Activated CD8-positive, alpha-beta memory T cell treated with anti-CD3 and anti-CD28 coated beads, Interleukin-2, amount 10 ng/mL, durations not matched to agents 7 days and 5 days (primary cell): Measurements from ENCODE around the gene ANKRD63. TPM values are rescaled to one million over a fixed set of nuclear protein-coding genes. Genes with fewer than 3 reads are reported as not detected.

ENCODE experiments used
- ATAC-seq: fragments of 150-1000 bp; cut with Tn5 transposase; one replicate; pipeline ENCODE4 v1.10.0; 2021; ENCODE audit warnings: moderate library complexity
- CTCF ChIA-PET: fragments of 350-600 bp; sonication (Branson Sonifier 250); formaldehyde crosslinking; loops from one replicate; lab custom pipeline; 2021; ENCODE audit warnings: antibody characterized with exemption; lab: Charles Lee
- DNase-seq: peaks from one replicate; pipeline ENCODE4 v3.0.0-alpha.2; 2020
- H3K27ac Mint-ChIP-seq: one replicate; pipeline ENCODE4 v1.8.0; 2021; ENCODE audit warnings: mild to moderate bottlenecking, mixed read lengths
- H3K27me3 Mint-ChIP-seq: one replicate; pipeline ENCODE4 v1.8.0; 2021; ENCODE audit warnings: mixed read lengths
- H3K36me3 Mint-ChIP-seq: one replicate; pipeline ENCODE4 v1.8.0; 2021; ENCODE audit warnings: mild to moderate bottlenecking, mixed read lengths
- H3K4me1 Mint-ChIP-seq: one replicate; pipeline ENCODE4 v1.8.0; 2021; ENCODE audit warnings: mixed read lengths
- H3K4me3 Mint-ChIP-seq: one replicate; pipeline ENCODE4 v1.8.0; 2021; ENCODE audit warnings: mild to moderate bottlenecking, moderate library complexity, mixed read lengths
- H3K9me3 Mint-ChIP-seq: one replicate; pipeline ENCODE4 v1.8.0; 2022; ENCODE audit warnings: low read depth, mixed read lengths
- total RNA-seq, 2 experiments: library from RNA; stranded (reverse); gene quantifications; one replicate each; pipeline ENCODE4 v1.2.3, GENCODE V29; 2021

Gene ANKRD63
- total RNA-seq, 2 experiments from 2014 or later: not detected

GRCh38 chr15:40239404-40239692 is 43.5 kb downstream of the ANKRD63 start:
- Mint-ChIP-seq H3K27me3 (peaks cover 28% of the 10 kb centered on the region), H3K27ac (no peak overlapping the region), H3K4me3 (no peak overlapping the region), H3K9me3 (no peaks in the 10 kb centered on the region), H3K36me3 (no peaks in the 10 kb centered on the region), H3K4me1 (peaks cover 18% of the 10 kb centered on the region)
- ATAC-seq (peak; percentile 9), DNase-seq (no peak)
- CTCF ChIA-PET: interaction anchor here (1.8 to 4.3 kb wide), 4 partner anchors 21 to 99 kb away, joined by 5 to 25 read pairs (median 9); no protein-coding TSS in a partner anchor

- no peak within 1 kb of the TSS for H3K4me3 Mint-ChIP-seq
- H3K9me3 Mint-ChIP-seq: no peaks in the 10 kb centered on the region
- CTCF ChIA-PET: interaction anchor here (1.3 to 4.3 kb wide), 5 partner anchors 11 to 99 kb away, joined by 4 to 25 read pairs (median 7); no protein-coding TSS in a partner anchor
- DNase-seq (no peak), ATAC-seq (peak; percentile 65)
- H3K27me3 Mint-ChIP-seq: peaks cover 28% of the 10 kb centered on the region
- H3K4me1 Mint-ChIP-seq: peaks cover 18% of the 10 kb centered on the region
- H3K36me3 Mint-ChIP-seq: no peaks in the 10 kb centered on the region
- no peak within 1 kb of the TSS for H3K27ac Mint-ChIP-seq
Measured at GRCh38 chr15:40238532-40239403, 44.1 kb downstream of the ANKRD63 start, which contains the start of gene PAK6. Gene PAK6, plus strand, starts transcription at chr15:40239063. Its CDS starts 25,723 bp downstream, at chr15:40264786.

- Mint-ChIP-seq H3K4me1 (peaks cover 12% of the 10 kb centered on the region), H3K36me3 (peaks cover 2% of the 10 kb centered on the region), H3K9me3 (no peaks in the 10 kb centered on the region), H3K27ac (no peak overlapping the region), H3K27me3 (peaks cover 25% of the 10 kb centered on the region), H3K4me3 (no peak overlapping the region)
- CTCF ChIA-PET: interaction anchor here (1.3 to 1.7 kb wide), 3 partner anchors 8 to 44 kb away, joined by 3 to 5 read pairs (median 3); no protein-coding TSS in a partner anchor
- DNase-seq: peak; percentile 35
- ATAC-seq: no peak
Measured at GRCh38 chr15:40235201-40235885, 47.5 kb downstream of the ANKRD63 start.

GRCh38 chr15:40234783-40235182 is 48.1 kb downstream of the ANKRD63 start:
- Mint-ChIP-seq H3K4me3 (no peak overlapping the region), H3K9me3 (no peaks in the 10 kb centered on the region), H3K4me1 (peaks cover 12% of the 10 kb centered on the region), H3K27me3 (peaks cover 21% of the 10 kb centered on the region), H3K36me3 (peaks cover 3% of the 10 kb centered on the region), H3K27ac (no peak overlapping the region)
- ATAC-seq (no peak), DNase-seq (peak; percentile 23)
- CTCF ChIA-PET: interaction anchor here (1.5 to 1.7 kb wide), 2 partner anchors 17 to 44 kb away, joined by 3 to 5 read pairs; no protein-coding TSS in a partner anchor

GRCh38 chr15:40233727-40234577 is 48.9 kb downstream of the ANKRD63 start:
- H3K9me3 Mint-ChIP-seq: no peaks in the 10 kb centered on the region
- H3K27ac Mint-ChIP-seq: no peak overlapping the region
- ATAC-seq (no peak), DNase-seq (peak; percentile 36)
- H3K36me3 Mint-ChIP-seq: peaks cover 3% of the 10 kb centered on the region
- H3K27me3 Mint-ChIP-seq: peaks cover 14% of the 10 kb centered on the region
- CTCF ChIA-PET: interaction anchor here (1.8 kb wide), 1 partner anchor 40 kb away, joined by 6 read pairs; no protein-coding TSS in a partner anchor
- H3K4me1 Mint-ChIP-seq: peaks cover 12% of the 10 kb centered on the region
- no peak overlapping the region for H3K4me3 Mint-ChIP-seq

GRCh38 chr15:40232625-40233070 is 50.2 kb downstream of the ANKRD63 start:
- ATAC-seq (no peak), DNase-seq (no peak)
- H3K27me3 Mint-ChIP-seq: peaks cover 2% of the 10 kb centered on the region
- H3K9me3 Mint-ChIP-seq: no peaks in the 10 kb centered on the region
- no peak overlapping the region for H3K27ac Mint-ChIP-seq
- peaks cover 3% of the 10 kb centered on the region for H3K36me3 Mint-ChIP-seq
- H3K4me1 Mint-ChIP-seq: peaks cover 4% of the 10 kb centered on the region
- CTCF ChIA-PET: interaction anchor here (1.0 to 1.8 kb wide), 2 partner anchors 41 to 78 kb away, joined by 3 to 6 read pairs; no protein-coding TSS in a partner anchor
- no peak overlapping the region for H3K4me3 Mint-ChIP-seq

Other genes starting within 250 kb of the ANKRD63 start
- 100 to 1,000 TPM; 150 to 160 TPM for gene SRP14, start 243.9 kb downstream of the ANKRD63 start, total RNA-seq
- gene BMF, start 174.2 kb downstream of the ANKRD63 start, total RNA-seq: 10 to 100 TPM in 1 of 2 experiments, 1 to 10 TPM in 1; 3.6 to 13.0 TPM
- 100 to 1,000 TPM in 1 of 2 experiments, 10 to 100 TPM in 1; 89.5 to 107 TPM for gene BUB1B, start 122.0 kb downstream of the ANKRD63 start, total RNA-seq
- 1 to 10 TPM; 1.0 to 1.7 TPM for gene PAK6, start 44.0 kb downstream of the ANKRD63 start, total RNA-seq
- 100 to 1,000 TPM; 104 to 120 TPM for gene PLCB2, start 24.9 kb upstream of the ANKRD63 start, total RNA-seq
- gene INAFM2, start 40.6 kb upstream of the ANKRD63 start, total RNA-seq: 10 to 100 TPM in 1 of 2 experiments, 1 to 10 TPM in 1; 4.9 to 10.2 TPM
- gene CCDC9B, start 57.9 kb upstream of the ANKRD63 start, total RNA-seq: 1 to 10 TPM in 1 of 2 experiments, under 1 TPM in 1; 0.45 to 1.5 TPM
- gene PHGR1, start 68.0 kb upstream of the ANKRD63 start, total RNA-seq: not detected
- gene DISP2, start 75.2 kb upstream of the ANKRD63 start, total RNA-seq: under 1 TPM; 0.23 to 0.37 TPM
- gene KNSTRN, start 99.7 kb upstream of the ANKRD63 start, total RNA-seq: 10 to 100 TPM; 77.1 to 82.0 TPM
- gene IVD, start 122.7 kb upstream of the ANKRD63 start, total RNA-seq: 10 to 100 TPM; 70.3 to 87.2 TPM
- gene BAHD1, start 157.9 kb upstream of the ANKRD63 start, total RNA-seq: 10 to 100 TPM; 24.1 to 25.6 TPM
- gene CHST14, start 187.9 kb upstream of the ANKRD63 start, total RNA-seq: 10 to 100 TPM; 12.3 to 12.6 TPM